SU-DHL-6 (cell line): ENCODE data around the gene DNAJC12.

Experiments used
- EZH2phosphoT487 ChIP-seq: fragments of 200-600 bp; sonication (generic), shearing (Covaris generic); conservative IDR thresholded peaks from 2 replicates; pipeline ENCODE4 v1.6.1; 2018; ENCODE audit warnings: mild to moderate bottlenecking, antibody characterized with exemption, low read length, moderate library complexity, mixed read lengths
- TF ChIP-seq, protein P1 (sequence below): fragments of 200-600 bp; sonication (generic); IDR thresholded peaks from one replicate; pipeline ENCODE4 v1.5.1; 2017; ENCODE audit warnings: antibody characterized with exemption, mild to moderate bottlenecking, low read length, moderate library complexity; ENCODE audit not compliant: insufficient read depth, poor library complexity, severe bottlenecking

DNA sequence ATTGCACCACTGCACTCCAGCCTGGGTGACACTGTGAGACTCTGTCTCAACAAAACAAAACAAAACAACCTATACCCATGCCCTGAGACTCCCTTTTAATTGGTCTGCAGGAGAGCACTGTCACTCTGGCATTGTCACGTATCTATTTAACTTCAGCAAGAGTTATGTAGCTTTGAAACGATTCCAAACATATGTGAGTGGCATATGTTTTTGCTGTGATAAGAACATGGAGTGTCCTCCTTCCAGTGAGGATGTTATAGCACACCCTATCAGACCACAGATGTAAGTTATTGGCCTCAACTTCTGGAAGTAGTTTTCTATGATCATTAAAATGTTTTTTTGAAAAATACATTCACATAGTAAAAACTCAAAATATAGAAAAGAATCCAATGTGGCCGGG, 15.5 kb upstream of the DNAJC12 start:
- TF ChIP-seq, protein P1, sequence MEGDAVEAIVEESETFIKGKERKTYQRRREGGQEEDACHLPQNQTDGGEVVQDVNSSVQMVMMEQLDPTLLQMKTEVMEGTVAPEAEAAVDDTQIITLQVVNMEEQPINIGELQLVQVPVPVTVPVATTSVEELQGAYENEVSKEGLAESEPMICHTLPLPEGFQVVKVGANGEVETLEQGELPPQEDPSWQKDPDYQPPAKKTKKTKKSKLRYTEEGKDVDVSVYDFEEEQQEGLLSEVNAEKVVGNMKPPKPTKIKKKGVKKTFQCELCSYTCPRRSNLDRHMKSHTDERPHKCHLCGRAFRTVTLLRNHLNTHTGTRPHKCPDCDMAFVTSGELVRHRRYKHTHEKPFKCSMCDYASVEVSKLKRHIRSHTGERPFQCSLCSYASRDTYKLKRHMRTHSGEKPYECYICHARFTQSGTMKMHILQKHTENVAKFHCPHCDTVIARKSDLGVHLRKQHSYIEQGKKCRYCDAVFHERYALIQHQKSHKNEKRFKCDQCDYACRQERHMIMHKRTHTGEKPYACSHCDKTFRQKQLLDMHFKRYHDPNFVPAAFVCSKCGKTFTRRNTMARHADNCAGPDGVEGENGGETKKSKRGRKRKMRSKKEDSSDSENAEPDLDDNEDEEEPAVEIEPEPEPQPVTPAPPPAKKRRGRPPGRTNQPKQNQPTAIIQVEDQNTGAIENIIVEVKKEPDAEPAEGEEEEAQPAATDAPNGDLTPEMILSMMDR = no peak
- no peak for TF ChIP-seq EZH2phosphoT487
